HG03439 (cell line): ENCODE data around the gene CDC25B.
A peak's percentile ranks its signal among the peaks of the same experiment; 100 is the strongest.
"Not testable (repeated sequence)": the region's sequence is repeated elsewhere in the genome, so short reads cannot be mapped to it uniquely, and the experiment has no call there.

Experiments used
- ATAC-seq: cut with Tn5 transposase; IDR thresholded peaks from one replicate; pipeline ENCODE4 v1.9.1; 2021; ENCODE audit warnings: mild to moderate bottlenecking, moderate library complexity; ENCODE audit not compliant: unreplicated experiment

CDC25B gene

DNA sequence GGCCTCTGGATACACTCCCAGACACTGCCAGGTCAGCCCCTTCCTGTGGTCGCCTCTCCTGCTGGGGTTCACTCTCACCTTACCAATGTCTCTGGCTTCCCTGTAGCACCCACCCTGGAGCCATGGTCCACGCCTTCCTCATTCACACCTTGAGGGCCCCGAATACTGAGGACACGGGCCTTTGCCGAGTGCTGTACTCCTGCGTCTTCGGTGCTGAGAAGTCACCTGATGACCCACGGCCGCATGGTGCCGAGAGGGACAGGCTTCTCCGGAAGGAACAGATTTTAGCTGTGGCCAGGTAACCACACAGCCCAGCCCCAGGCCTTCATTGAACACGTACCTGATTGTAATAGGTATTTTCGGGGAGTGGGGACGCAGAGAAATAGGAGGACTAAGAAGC is 25.9 kb downstream of the CDC25B start:
- no peak for ATAC-seq

DNA sequence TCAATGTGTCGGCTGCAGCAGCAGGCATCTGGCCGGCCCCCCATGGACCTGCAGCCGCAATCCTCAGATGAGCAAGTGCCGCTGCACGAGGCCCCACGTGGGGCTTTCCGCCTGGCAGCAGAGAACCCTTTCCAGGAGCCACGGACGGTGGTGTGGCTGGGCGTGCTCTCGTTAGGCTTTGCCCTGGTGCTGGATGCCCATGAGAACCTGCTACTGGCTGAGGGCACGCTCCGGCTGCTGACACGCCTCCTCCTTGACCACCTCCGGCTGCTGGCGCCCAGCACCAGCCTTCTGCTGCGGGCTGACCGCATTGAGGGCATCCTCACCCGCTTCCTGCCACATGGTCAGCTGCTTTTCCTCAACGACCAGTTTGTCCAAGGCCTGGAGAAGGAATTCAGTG is 27.8 kb downstream of the CDC25B start:
- ATAC-seq: no peak

DNA sequence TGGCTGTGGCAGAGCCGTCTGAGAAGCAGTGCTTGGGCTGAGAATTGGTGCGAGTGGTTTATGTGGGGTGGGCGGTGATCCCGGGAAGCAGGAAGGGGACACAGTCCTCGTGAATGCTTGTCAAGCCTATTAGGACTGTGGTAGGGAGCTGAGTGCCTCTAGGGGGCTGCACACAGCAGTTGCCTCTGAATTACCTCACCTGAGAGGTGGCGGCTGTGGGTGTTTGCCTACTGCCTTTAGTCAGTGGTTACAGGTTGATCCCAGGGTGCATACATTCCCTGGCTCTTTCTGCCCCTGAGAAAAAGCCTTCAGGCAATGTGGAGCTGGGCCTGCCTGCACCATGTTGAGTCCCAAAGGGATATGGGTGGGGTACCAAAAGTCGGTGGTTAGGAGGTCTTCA is 29.4 kb downstream of the CDC25B start:
- ATAC-seq: no peak

DNA sequence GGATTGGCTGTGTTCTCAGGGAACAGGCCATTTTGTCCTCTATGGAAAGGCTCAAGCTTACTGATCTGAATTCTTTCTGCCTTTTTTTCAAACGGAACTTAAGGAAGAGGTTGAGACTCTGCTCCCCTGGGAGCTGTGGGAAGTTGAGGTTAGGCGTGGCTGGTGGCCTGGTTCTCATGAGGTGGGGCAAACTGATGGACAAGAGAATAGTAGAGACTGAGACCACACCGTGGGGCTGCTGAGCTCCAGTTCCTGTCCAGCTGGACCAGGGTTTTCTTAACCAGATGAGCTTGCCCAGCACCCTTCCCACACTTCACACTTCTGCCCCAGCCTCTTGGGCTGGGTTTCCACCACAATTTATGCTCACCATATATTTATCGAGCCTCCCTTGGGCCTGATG is 30.3 kb downstream of the CDC25B start:
- ATAC-seq: no peak

DNA sequence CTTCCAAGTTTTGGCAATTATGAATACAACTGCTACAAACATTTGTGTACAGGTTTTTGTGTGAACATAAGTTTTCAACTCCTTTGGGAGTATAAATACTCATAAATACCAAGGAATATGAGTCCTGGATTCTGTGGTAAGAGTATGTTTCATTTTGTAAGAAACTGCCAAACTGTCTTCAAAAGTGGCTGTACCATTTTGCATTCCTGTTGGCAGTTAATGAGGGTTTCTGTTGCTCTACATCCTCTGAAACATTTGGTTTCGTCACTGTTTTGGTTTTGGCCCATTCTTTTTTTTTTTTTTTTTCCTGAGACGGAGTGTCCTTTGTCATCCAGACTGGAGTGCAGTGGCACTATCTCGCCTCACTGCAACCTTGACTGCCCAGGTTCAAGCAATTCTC is 32.7 kb downstream of the CDC25B start:
- ATAC-seq: no peak

DNA sequence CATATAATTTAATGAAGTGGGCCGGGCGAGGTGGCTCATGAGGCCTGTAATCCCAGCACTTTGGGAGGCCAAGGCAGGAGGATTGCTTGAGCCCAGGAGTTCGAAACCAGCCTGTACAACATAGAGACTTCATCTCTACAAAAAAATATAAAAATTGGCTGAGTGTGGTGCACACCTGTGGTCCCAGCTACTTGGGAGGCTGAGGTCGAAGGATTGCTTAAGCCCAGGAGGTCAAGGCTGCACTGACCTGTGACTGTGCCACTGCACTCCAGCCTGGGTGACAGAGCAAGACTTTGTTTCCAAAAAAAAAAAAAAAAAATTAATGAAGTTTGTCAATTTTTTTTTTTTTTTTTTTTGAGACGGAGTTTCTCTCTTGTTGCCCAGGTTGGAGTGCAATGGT is 33.8 kb downstream of the CDC25B start:
- ATAC-seq: not testable (repeated sequence)

DNA sequence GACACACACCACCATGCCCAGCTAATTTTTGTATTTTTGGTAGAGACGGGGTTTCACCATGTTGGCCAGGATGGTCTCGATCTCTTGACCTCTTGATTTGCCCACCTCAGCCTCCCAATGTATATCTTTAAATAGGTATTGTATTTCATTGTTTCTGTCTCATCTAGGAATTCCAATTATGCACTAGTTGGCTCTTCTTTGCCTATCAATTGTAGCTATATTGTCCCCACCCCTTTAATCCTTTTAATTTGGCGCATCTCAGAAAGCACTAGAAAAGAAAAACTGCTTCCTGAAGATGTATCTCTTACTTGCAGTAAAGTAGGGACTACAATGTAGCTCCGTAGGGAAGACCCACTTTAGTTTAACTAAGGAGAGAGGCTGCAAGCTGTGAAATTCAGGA is 40.0 kb downstream of the CDC25B start:
- no peak for ATAC-seq

DNA sequence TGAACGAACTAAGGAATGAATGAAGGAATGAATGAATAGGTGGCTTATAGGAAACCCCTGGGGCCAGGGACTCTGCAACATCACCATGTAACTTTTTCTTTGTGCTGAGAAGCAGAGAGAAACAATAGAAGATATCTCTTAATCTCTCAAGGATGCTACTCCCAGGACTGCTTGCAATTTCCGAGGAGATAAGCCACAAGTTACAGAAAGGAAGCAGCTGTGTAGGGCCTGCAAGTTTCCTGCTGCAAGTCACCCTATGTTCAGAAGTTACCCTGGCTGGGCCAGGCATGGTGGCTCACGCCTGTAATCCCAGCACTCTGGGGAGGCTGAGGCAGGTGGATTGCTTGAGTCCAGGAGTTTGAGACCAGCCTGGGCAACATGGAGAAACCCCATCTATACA is 43.2 kb downstream of the CDC25B start:
- ATAC-seq: no peak

DNA sequence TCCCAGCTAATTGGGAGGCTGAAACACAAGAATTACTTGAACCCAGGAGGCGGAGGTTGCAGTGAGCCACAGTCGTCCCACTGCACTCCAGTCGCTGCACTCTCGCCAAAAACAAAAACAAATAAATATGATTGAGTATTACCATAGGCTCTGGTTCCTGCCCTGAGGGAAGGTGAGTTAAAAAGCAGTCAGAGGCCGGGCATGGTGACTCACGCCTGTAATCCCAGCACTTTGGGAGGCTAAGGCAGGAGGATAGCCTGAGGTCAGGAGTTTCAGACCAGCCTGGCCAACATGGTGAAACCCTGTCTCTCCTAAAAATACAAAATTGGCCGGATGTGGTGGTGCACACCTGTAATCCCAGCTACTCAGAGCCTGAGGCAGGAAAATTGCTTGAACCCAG is 44.1 kb downstream of the CDC25B start:
- not testable (repeated sequence) for ATAC-seq

DNA sequence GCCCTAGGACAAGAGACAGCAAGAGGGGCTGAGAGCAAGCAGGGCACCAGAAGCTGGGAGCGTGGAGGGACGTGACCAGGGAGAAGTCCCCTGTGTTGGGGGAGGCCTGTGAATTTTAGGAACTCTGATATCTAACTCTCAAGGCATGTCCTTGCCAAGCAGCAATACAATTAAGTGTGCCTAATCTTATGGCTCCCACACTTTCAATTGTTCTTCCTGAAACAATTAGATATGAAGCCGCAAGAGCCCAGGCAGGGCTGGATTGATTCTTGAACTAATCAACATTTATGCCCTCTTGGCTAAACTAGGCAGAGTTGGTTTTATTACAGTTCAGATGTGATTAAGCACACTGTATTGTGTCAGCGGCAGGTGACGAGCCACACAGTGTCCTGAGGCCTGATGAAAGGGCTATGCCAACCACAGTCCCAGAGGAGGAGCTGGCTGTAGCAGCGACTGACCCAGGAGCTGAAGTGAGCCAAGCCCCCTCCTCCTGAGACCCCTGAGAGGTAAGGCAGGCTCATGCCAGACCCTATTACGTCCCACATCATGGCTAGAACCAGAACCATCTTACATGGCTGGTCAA is 46.3 kb downstream of the CDC25B start:
- no peak for ATAC-seq

DNA sequence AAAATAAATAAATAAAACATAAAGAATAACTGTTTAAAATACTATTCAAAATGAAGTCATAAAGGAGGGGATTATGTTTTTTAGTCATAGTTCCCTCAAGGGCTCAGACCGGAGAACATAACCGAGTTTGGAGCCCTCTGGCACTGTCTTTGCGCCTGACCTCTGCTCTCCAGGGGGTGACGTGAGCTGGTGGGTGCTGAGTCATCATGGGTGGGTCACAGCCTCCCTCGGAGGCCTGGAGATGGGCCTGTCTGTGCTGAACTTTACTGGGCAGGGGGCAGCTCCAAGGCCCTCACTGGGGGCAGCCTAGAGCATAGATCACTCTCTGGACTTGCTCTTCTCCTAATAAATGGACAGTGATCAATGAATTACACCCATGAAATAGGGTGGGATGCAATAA is 47.4 kb downstream of the CDC25B start:
- no peak for ATAC-seq

DNA sequence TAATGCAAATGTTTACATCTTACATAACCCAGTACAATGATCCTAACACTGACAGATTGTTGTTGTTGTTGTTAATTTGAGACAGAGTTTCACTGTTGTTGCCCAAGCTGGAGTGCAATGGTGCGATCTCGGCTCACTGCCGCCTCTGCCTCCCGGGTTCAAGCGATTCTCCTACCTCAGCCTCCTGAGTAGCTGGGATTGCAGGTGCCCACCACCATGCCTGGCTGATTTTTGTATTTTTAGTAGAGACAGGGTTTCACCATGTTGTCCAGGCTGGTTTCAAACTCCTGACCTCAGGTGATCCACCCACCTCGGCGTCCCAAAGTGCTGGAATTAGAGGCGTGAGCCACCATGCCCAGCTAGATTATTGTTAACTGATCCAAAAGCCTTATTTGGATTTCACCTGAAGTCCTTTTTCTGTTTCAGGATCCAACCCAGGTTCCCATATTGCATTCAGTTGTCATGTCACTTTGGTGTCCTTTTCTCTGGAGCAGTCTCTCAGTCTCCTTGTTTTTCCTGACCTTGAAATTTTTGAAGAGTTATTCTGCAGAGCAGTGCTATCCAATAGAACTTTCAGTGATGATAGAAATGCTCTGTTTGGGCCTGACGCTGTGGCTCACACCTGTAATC is 48.0 kb downstream of the CDC25B start:
- ATAC-seq: not testable (repeated sequence)

DNA sequence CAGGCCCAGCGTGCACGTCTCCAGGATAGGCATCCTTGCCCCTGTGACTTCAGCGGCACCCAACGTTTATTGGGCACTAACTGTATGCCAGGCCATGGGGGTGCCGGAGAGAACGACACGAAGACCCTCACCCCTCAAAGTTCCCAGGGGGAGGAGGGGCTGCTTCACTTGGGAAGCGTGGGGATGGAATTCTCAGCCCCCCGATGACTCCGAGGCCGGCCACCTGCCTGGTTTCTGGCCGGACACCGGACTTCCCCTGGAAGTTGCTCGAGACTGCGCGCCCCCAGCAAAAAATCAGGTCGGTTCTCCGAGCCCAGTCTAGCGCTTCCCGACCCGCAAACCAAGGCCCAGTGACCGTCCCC is 50.2 kb downstream of the CDC25B start:
- ATAC-seq: no peak

DNA sequence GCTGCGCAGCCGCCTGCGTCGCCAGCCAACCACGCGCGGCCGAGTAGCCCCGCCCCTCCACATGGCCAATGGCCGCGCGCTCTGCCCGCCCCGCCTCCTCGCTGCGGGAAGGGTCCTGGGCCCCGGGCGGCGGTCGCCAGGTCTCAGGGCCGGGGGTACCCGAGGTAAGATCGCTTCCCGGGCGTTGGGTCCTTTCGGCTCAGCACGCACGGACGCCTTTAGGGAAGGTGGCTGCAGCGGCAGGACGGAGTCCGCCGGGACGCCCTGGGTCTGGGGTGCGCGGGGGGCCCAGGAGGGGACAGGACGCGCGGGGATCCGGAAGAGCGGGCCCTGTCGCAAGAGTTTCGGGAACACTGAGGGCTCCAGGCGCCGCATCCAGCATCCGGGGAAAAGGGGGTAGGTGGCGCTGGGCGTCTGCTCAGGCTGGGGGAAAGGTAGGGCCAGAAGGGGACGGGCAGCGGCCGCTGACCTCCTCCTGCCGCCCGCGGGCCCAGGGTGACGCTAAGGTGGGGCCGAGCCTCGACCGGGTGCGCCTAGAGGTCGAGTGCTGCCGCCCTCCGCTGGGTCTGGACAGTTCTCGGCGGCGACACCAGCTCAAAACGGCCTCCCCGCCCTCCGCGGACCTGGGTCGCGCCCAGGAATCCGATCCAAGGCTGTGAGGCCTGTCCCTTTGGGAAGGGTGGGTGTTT is 50.8 kb downstream of the CDC25B start, which contains the start of gene MAVS:
MAVS (plus strand) TSS at position 95 of the 689 bp plus-strand sequence. CDS start 7,791 bp downstream, outside the sequence.
- ATAC-seq: peak; percentile 85

DNA sequence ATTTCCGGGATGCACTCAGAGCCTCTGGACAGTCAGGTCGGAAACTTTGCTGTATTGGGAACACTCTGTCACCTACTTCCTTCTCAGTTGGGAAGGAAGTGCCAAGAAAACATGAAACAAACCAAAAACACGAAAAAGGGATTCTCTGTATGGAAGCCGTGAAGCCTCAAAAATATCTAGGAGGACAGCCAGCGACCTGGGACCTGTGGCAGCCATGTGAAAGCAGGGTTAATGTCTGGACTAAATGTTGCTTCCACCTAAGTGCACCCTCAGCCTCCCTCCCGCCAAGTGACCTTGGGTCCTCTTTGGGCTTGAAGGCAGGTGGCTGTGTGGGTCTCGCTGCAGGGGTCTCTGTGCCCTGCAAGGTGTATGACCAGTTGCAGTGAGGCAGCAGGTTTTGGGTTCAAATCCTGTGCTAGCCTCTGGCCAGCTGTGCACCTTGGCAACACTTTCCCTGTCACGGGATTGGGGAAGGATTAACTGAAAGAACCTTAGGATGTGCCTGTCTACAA is 51.4 kb downstream of the CDC25B start:
- ATAC-seq: no peak

DNA sequence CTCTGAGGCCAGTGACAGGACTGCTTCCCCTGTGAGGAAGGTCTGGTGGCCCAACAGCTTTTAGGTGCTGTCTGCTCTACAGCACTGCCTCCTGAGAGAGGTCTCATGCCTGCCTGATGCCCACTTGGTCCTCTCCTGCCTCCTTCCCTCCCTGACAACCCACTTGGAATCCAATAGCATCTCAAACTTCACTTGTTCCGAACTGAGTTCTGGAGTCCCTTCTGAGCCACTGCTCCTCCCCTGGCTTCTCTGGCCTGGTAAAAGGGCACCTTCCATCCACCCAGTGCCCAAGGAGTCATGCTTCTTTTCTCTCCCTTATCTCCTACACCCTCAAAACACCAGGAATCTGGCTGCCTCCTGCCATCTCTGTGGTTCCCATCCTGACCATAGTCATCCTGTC is 52.5 kb downstream of the CDC25B start:
- no peak for ATAC-seq

DNA sequence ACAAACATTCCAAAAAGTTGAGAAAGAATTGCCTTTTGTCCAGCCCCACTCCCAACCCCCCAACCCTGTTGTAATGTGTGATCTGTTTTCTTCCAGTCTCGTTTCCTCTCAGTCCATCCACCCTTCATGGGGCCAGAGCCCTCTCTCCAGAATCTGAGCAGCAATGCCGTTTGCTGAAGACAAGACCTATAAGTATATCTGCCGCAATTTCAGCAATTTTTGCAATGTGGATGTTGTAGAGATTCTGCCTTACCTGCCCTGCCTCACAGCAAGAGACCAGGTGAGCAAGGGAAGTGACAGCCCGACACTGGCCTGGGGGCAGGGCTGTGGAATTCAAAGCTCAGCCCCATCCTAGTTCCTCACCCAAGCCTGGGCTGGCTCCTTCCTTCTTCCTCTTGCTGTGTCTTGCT is 58.4 kb downstream of the CDC25B start:
- ATAC-seq: no peak
